ENCODE data around the gene CCL3. TPM values are rescaled to one million over a fixed set of nuclear protein-coding genes. Genes with fewer than 3 reads are reported as not detected.
A peak's percentile ranks its signal among the peaks of the same experiment; 100 is the strongest.

The CCL3 gene
- total and polyA plus RNA-seq, 4 experiments from 2014 or later, result 3.2 to 4.2 TPM; not detected in 2

- H3K9me3 Mint-ChIP-seq, result peaks cover 0 to 4% (median 0%) of the 10 kb centered on the region in 8 donors
- H3K27ac Mint-ChIP-seq, result peak overlapping the region in 1 of 7 donors; percentile 4
- no peaks in the 10 kb centered on the region for H3K36me3 Mint-ChIP-seq
- peaks cover 3 to 9% (median 5%) of the 10 kb centered on the region in 4 donors for H3K4me1 Mint-ChIP-seq
- H3K27ac ChIP-seq (ENCODE audit: low read depth, low read length), result no peak overlapping the region
- H3K4me3 ChIP-seq (ENCODE audit: low read length in 2 of 2), result no peak overlapping the region
- CTCF ChIA-PET (ENCODE audit: partially characterized antibody), result interaction anchor here (0.6 to 2.5 kb wide), 25 partner anchors 9 to 309 kb away, joined by 3 to 22 read pairs (median 4); partner anchors contain the start of genes CCL15 and CCL18
- no peaks in the 10 kb centered on the region for H3K4me1 ChIP-seq (ENCODE audit: insufficient read depth, low read length)
- no peaks in the 10 kb centered on the region for H3K27me3 ChIP-seq (ENCODE audit: insufficient read depth, low read length)
- peak overlapping the region in 3 of 8 donors; percentile 24 to 60 (median 27) for H3K4me3 Mint-ChIP-seq
- intact Hi-C loops (cut with micrococcal nuclease), result loop anchor here (1.0 kb wide), 1 partner anchor 103 kb away; no protein-coding TSS in a partner anchor
- H3K27me3 Mint-ChIP-seq, result no peaks in the 10 kb centered on the region
- POLR2A ChIA-PET (ENCODE audit: partially characterized antibody), result no interaction called here
- DNase-seq, result peak; percentile 28 to 44 (median 37)
- H3K36me3 ChIP-seq (ENCODE audit: insufficient read depth, low read length), result no peaks in the 10 kb centered on the region
- H3K9me3 ChIP-seq (ENCODE audit: control insufficient read depth in 1 of 2, low read length in 2 of 2), result no peaks in the 10 kb centered on the region
Measured at GRCh38 chr17:36072431-36073121, 17.4 kb downstream of the CCL3 start.

- Mint-ChIP-seq H3K4me1 (peaks cover 3 to 9% (median 5%) of the 10 kb centered on the region in 4 donors), H3K4me3 (no peak overlapping the region), H3K9me3 (peaks cover 0 to 2% (median 0%) of the 10 kb centered on the region in 8 donors), H3K36me3 (no peaks in the 10 kb centered on the region), H3K27ac (no peak overlapping the region), H3K27me3 (no peaks in the 10 kb centered on the region)
- Histone ChIP-seq H3K4me1 (ENCODE audit: insufficient read depth, low read length) (no peaks in the 10 kb centered on the region), H3K9me3 (ENCODE audit: control insufficient read depth in 1 of 2, low read length in 2 of 2) (no peaks in the 10 kb centered on the region), H3K4me3 (ENCODE audit: low read length in 2 of 2) (no peak overlapping the region), H3K27me3 (ENCODE audit: insufficient read depth, low read length) (no peaks in the 10 kb centered on the region), H3K27ac (ENCODE audit: low read depth, low read length) (no peak overlapping the region), H3K36me3 (ENCODE audit: insufficient read depth, low read length) (no peaks in the 10 kb centered on the region)
- POLR2A ChIA-PET (ENCODE audit: partially characterized antibody), result no interaction called here
- CTCF ChIA-PET (ENCODE audit: partially characterized antibody), result interaction anchor here (1.1 to 2.5 kb wide), 7 partner anchors 8 to 124 kb away, joined by 3 to 16 read pairs (median 6); partner anchors contain the start of gene CCL18
- DNase-seq, result no peak
- intact Hi-C loops (cut with micrococcal nuclease), result loop anchor here (1.0 kb wide), 1 partner anchor 102 kb away; no protein-coding TSS in a partner anchor
Measured at GRCh38 chr17:36071751-36072150, 18.2 kb downstream of the CCL3 start.

DNA sequence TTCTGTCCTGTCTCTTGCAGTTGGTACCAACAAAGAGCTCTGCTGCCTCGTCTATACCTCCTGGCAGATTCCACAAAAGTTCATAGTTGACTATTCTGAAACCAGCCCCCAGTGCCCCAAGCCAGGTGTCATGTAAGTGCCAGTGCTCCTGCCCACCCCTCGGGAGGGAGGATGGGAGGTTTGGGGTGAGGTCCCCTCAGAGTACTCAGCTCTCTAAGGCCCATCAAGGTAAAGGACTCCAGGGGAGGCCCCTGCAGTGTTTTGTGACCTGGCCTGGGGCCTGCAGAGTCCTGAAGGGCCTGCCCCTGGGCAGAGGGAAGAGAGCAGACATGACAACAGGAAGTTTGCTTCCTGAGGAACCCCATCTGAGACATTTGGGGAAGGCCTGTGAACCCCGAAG is 19.5 kb downstream of the CCL3 start:
- H3K4me3 ChIP-seq (ENCODE audit: low read length in 2 of 2), result no peak overlapping the region
- no peaks in the 10 kb centered on the region for H3K36me3 ChIP-seq (ENCODE audit: insufficient read depth, low read length)
- CTCF ChIA-PET (ENCODE audit: partially characterized antibody), result interaction anchor here (0.9 to 1.5 kb wide), 2 partner anchors 9 to 14 kb away, joined by 3 read pairs; no protein-coding TSS in a partner anchor
- no peaks in the 10 kb centered on the region for H3K4me1 ChIP-seq (ENCODE audit: insufficient read depth, low read length)
- POLR2A ChIA-PET (ENCODE audit: partially characterized antibody), result no interaction called here
- H3K9me3 Mint-ChIP-seq, result no peaks in the 10 kb centered on the region
- H3K9me3 ChIP-seq (ENCODE audit: control insufficient read depth in 1 of 2, low read length in 2 of 2), result no peaks in the 10 kb centered on the region
- H3K36me3 Mint-ChIP-seq, result no peaks in the 10 kb centered on the region
- peaks cover 5 to 9% (median 6%) of the 10 kb centered on the region in 4 donors for H3K4me1 Mint-ChIP-seq
- no peak overlapping the region for H3K27ac ChIP-seq (ENCODE audit: low read depth, low read length)
- H3K27me3 ChIP-seq (ENCODE audit: insufficient read depth, low read length), result no peaks in the 10 kb centered on the region
- H3K27ac Mint-ChIP-seq, result no peak overlapping the region
- no peak for DNase-seq
- no peaks in the 10 kb centered on the region for H3K27me3 Mint-ChIP-seq
- no peak overlapping the region for H3K4me3 Mint-ChIP-seq
- intact Hi-C loops (cut with micrococcal nuclease), result no loop called here

- DNase-seq, result no peak
Measured at GRCh38 chr17:36069136-36069535, 20.8 kb downstream of the CCL3 start.

GRCh38 chr17:36068524-36068923 is 21.4 kb downstream of the CCL3 start:
- Histone ChIP-seq H3K27ac (ENCODE audit: low read depth, low read length) (no peak overlapping the region), H3K36me3 (ENCODE audit: insufficient read depth, low read length) (no peaks in the 10 kb centered on the region), H3K4me1 (ENCODE audit: insufficient read depth, low read length) (no peaks in the 10 kb centered on the region), H3K9me3 (ENCODE audit: control insufficient read depth in 1 of 2, low read length in 2 of 2) (no peaks in the 10 kb centered on the region), H3K4me3 (ENCODE audit: low read length in 2 of 2) (no peak overlapping the region), H3K27me3 (ENCODE audit: insufficient read depth, low read length) (no peaks in the 10 kb centered on the region)
- Mint-ChIP-seq H3K4me3 (no peak overlapping the region), H3K4me1 (peaks cover 5 to 9% (median 6%) of the 10 kb centered on the region in 4 donors), H3K27ac (no peak overlapping the region), H3K36me3 (no peaks in the 10 kb centered on the region), H3K27me3 (peaks cover 0 to 4% of the 10 kb centered on the region in 2 donors), H3K9me3 (no peaks in the 10 kb centered on the region)
- no peak for DNase-seq
- CTCF ChIA-PET (ENCODE audit: partially characterized antibody), result interaction anchor here (0.8 to 1.1 kb wide), 3 partner anchors 10 to 219 kb away, joined by 3 read pairs; no protein-coding TSS in a partner anchor
- intact Hi-C loops (cut with micrococcal nuclease), result no loop called here
- POLR2A ChIA-PET (ENCODE audit: partially characterized antibody), result no interaction called here

More at GRCh38 chr17:36069136-36069535, 20.8 kb downstream of the CCL3 start:
- Histone ChIP-seq H3K4me3 (ENCODE audit: low read length in 2 of 2) (no peak overlapping the region), H3K27ac (ENCODE audit: low read depth, low read length) (no peak overlapping the region), H3K9me3 (ENCODE audit: control insufficient read depth in 1 of 2, low read length in 2 of 2) (no peaks in the 10 kb centered on the region), H3K27me3 (ENCODE audit: insufficient read depth, low read length) (no peaks in the 10 kb centered on the region), H3K4me1 (ENCODE audit: insufficient read depth, low read length) (no peaks in the 10 kb centered on the region), H3K36me3 (ENCODE audit: insufficient read depth, low read length) (no peaks in the 10 kb centered on the region)
- POLR2A ChIA-PET (ENCODE audit: partially characterized antibody), result no interaction called here
- Mint-ChIP-seq H3K9me3 (no peaks in the 10 kb centered on the region), H3K36me3 (no peaks in the 10 kb centered on the region), H3K27me3 (peaks cover 0 to 4% of the 10 kb centered on the region in 2 donors), H3K4me3 (no peak overlapping the region), H3K27ac (no peak overlapping the region), H3K4me1 (peaks cover 5 to 9% (median 6%) of the 10 kb centered on the region in 4 donors)
- CTCF ChIA-PET (ENCODE audit: partially characterized antibody), result interaction anchor here (0.8 to 1.1 kb wide), 2 partner anchors 100 to 219 kb away, joined by 3 read pairs; no protein-coding TSS in a partner anchor
- intact Hi-C loops (cut with micrococcal nuclease), result no loop called here

- H3K4me1 Mint-ChIP-seq, result peaks cover 0 to 4% (median 1%) of the 10 kb centered on the region in 4 donors
- Histone ChIP-seq H3K4me1 (ENCODE audit: insufficient read depth, low read length) (no peaks in the 10 kb centered on the region), H3K4me3 (ENCODE audit: low read length in 2 of 2) (no peak overlapping the region), H3K27ac (ENCODE audit: low read depth, low read length) (no peak overlapping the region), H3K27me3 (ENCODE audit: insufficient read depth, low read length) (no peaks in the 10 kb centered on the region), H3K36me3 (ENCODE audit: insufficient read depth, low read length) (no peaks in the 10 kb centered on the region), H3K9me3 (ENCODE audit: control insufficient read depth in 1 of 2, low read length in 2 of 2) (no peaks in the 10 kb centered on the region)
- peak overlapping the region in 2 of 7 donors; percentile 59 to 60 for H3K27ac Mint-ChIP-seq
- peak in 2 of 5 donors; percentile 9 to 24 for DNase-seq
- ChIA-PET POLR2A (ENCODE audit: partially characterized antibody) (no interaction called here), CTCF (ENCODE audit: partially characterized antibody) (no interaction called here)
- H3K4me3 Mint-ChIP-seq, result no peak overlapping the region
- H3K9me3 Mint-ChIP-seq, result no peaks in the 10 kb centered on the region
- H3K27me3 Mint-ChIP-seq, result peaks cover 0 to 4% of the 10 kb centered on the region in 2 donors
- H3K36me3 Mint-ChIP-seq, result no peaks in the 10 kb centered on the region
- intact Hi-C loops (cut with micrococcal nuclease), result no loop called here
Measured at GRCh38 chr17:36066365-36066985, 23.5 kb downstream of the CCL3 start.
